HCT116 (cell line): Measurements from ENCODE around the gene SLC13A4.

Experiments used
- ATF3 ChIP-seq: IDR thresholded peaks from 2 replicates; pipeline ENCODE4 v1.6.1; 2012
- CEBPB ChIP-seq: IDR thresholded peaks from 2 replicates; pipeline ENCODE4 v1.6.1; 2012; ENCODE audit warnings: low read depth
- CTCF ChIP-seq, 3 experiments: fragments of 200-600 bp in 1 of 3; sonication (generic) in 1 of 3; IDR thresholded peaks in 2 of 3; conservative IDR thresholded peaks in 1 of 3; 2 replicates each; pipeline ENCODE4 v1.5.1; 2012 to 2017; ENCODE audit warnings: low read depth in 2 of 3, low read length in 2 of 3, antibody characterized with exemption in 1 of 3, borderline replicate concordance in 1 of 3, control low read depth in 1 of 3, mild to moderate bottlenecking in 1 of 3, mixed read lengths in 1 of 3, mixed run types in 1 of 3, moderate library complexity in 1 of 3; ENCODE audit not compliant: insufficient read depth in 1 of 3
- JUND ChIP-seq: IDR thresholded peaks from 2 replicates; pipeline ENCODE4 v1.6.1; 2012
- MAX ChIP-seq: IDR thresholded peaks from 2 replicates; pipeline ENCODE4 v1.6.1; 2012
- POLR2A ChIP-seq: IDR thresholded peaks from 2 replicates; pipeline ENCODE4 v1.7.0; 2011; ENCODE audit warnings: borderline replicate concordance; ENCODE audit not compliant: insufficient read depth, insufficient read length; ENCODE audit errors: extremely low read depth
- RAD21 ChIP-seq: IDR thresholded peaks from 2 replicates; pipeline ENCODE4 v1.6.1; 2012; ENCODE audit warnings: low read depth, mild to moderate bottlenecking
- REST ChIP-seq: IDR thresholded peaks from 2 replicates; pipeline ENCODE4 v1.6.1; 2012; ENCODE audit warnings: low read depth
- SIN3A ChIP-seq: IDR thresholded peaks from 2 replicates; pipeline ENCODE4 v1.6.1; 2012; ENCODE audit warnings: low read depth
- SRF ChIP-seq: IDR thresholded peaks from 2 replicates; pipeline ENCODE4 v1.6.1; 2012; ENCODE audit warnings: low read depth
- TCF7L2 ChIP-seq: IDR thresholded peaks from 2 replicates; pipeline ENCODE4 v1.7.0; 2011; ENCODE audit warnings: borderline replicate concordance, inconsistent platforms; ENCODE audit not compliant: insufficient read depth, insufficient read length; ENCODE audit errors: extremely low read depth
- ZBTB33 ChIP-seq: IDR thresholded peaks from 2 replicates; pipeline ENCODE4 v1.6.1; 2011; ENCODE audit warnings: mild to moderate bottlenecking, low read length, moderate library complexity; ENCODE audit not compliant: insufficient replicate concordance; ENCODE audit errors: extremely low read depth
- ZFX ChIP-seq: fragments of 450-650 bp; IDR thresholded peaks from 2 replicates; pipeline ENCODE4 v1.6.1; 2017

GRCh38 chr7:135661311-135662122 lies 66.5 kb downstream of the SLC13A4 start:
- TF ChIP-seq CTCF (IDR thresholded peaks at IDR 0.05 in 2 of 3, conservative IDR thresholded peaks at IDR 0.05 in 1 of 3; ENCODE audit: borderline replicate concordance in 1 of 3, insufficient read depth in 1 of 3, low read depth in 2 of 3, low read length in 2 of 3) (no peak), POLR2A (no peak), CEBPB (peak; percentile 76; the same call in 1 of the 2 replicates), ZBTB33 (no peak), SRF (no peak), SIN3A (no peak), TCF7L2 (no peak), RAD21 (no peak), REST (no peak), ZFX (no peak), MAX (no peak), JUND (no peak), ATF3 (no peak)
